K562 (cell line): ENCODE measurements around the gene LILRA6. TPM values are rescaled to one million over a fixed set of nuclear protein-coding genes. Genes with fewer than 3 reads are reported as not detected.
A peak's percentile ranks its signal among the peaks of the same experiment; 100 is the strongest.

Experiments used
- AFF1 ChIP-seq, 2 experiments: fragments of 450-650 bp; IDR thresholded peaks; 2 replicates each; pipeline ENCODE4 v1.6.1; 2018; ENCODE audit warnings: mild to moderate bottlenecking in 2 of 2, low read depth in 1 of 2; ENCODE audit not compliant: partially characterized antibody in 2 of 2
- E2F3 ChIP-seq: fragments of 250-450 bp; sonication (Bioruptor Pico); IDR thresholded peaks from 2 replicates; pipeline ENCODE4 v1.4.0; 2020; ENCODE audit warnings: mild to moderate bottlenecking
- FOXK2 ChIP-seq, 2 experiments: fragments of 450-650 bp; IDR thresholded peaks in 1 of 2; conservative IDR thresholded peaks in 1 of 2; 2 replicates each; pipeline ENCODE4 v1.6.1; 2016; ENCODE audit warnings: low read depth in 2 of 2, mild to moderate bottlenecking in 1 of 2
- GABPA ChIP-seq: fragments of 200-800 bp; sonication (Bioruptor generic); conservative IDR thresholded peaks from 2 replicates; pipeline ENCODE4 v1.6.1; 2016; ENCODE audit warnings: low read depth, missing genetic modification characterization, missing compliant biosample characterization
- HDAC1 ChIP-seq, 2 experiments: fragments of 450-650 bp; IDR thresholded peaks; 2 replicates each; pipeline ENCODE4 v1.6.1; 2016 to 2017; ENCODE audit warnings: inconsistent platforms in 1 of 2, mild to moderate bottlenecking in 1 of 2, moderate library complexity in 1 of 2
- HES1 ChIP-seq: fragments of 450-650 bp; IDR thresholded peaks from 2 replicates; pipeline ENCODE4 v1.6.1; 2016; ENCODE audit warnings: low read depth, mild to moderate bottlenecking, moderate library complexity
- HMGN3 ChIP-seq: IDR thresholded peaks from 2 replicates; pipeline ENCODE4 v1.6.1; 2011; ENCODE audit warnings: borderline replicate concordance, low read depth, mild to moderate bottlenecking, mixed read lengths, low read length; ENCODE audit not compliant: insufficient read length; ENCODE audit errors: extremely low read depth
- MLLT1 ChIP-seq, 2 experiments: fragments of 450-650 bp; IDR thresholded peaks; 2 replicates each; pipeline ENCODE4 v1.6.1; 2016
- MYNN ChIP-seq, 2 experiments: sonication (generic); formaldehyde crosslinking in 1 of 2; IDR thresholded peaks; 2 replicates each; pipeline versions ENCODE4 v1.5.0 to v1.6.1; 2016 to 2020; ENCODE audit warnings: antibody characterized with exemption in 1 of 2, missing genetic modification reagents in 1 of 2
- NCOR1 ChIP-seq: fragments of 450-650 bp; IDR thresholded peaks from 2 replicates; pipeline ENCODE4 v1.6.1; 2016; ENCODE audit warnings: mild to moderate bottlenecking, moderate library complexity
- NFIC ChIP-seq: fragments of 450-650 bp; IDR thresholded peaks from 2 replicates; pipeline ENCODE4 v1.6.1; 2017; ENCODE audit warnings: mild to moderate bottlenecking, inconsistent platforms
- SMAD1 ChIP-seq: fragments of 150-350 bp; IDR thresholded peaks from 2 replicates; pipeline ENCODE4 v1.6.1; 2014; ENCODE audit warnings: low read length, low read depth; ENCODE audit not compliant: partially characterized antibody
- TAF1 ChIP-seq: IDR thresholded peaks from 2 replicates; pipeline ENCODE4 v1.6.1; 2011; ENCODE audit warnings: mild to moderate bottlenecking, low read length, moderate library complexity; ENCODE audit not compliant: insufficient read depth, control insufficient read depth, severe bottlenecking; ENCODE audit errors: extremely low read depth
- TEAD1 ChIP-seq, 2 experiments: fragments of 450-650 bp in 1 of 2; sonication (generic) in 1 of 2; formaldehyde crosslinking; IDR thresholded peaks; 2 replicates each; pipeline versions ENCODE4 v1.4.0 to v1.8.0; 2020 to 2022; ENCODE audit warnings: mild to moderate bottlenecking in 2 of 2, missing genetic modification reagents in 1 of 2
- TGIF2 ChIP-seq: sonication (generic); formaldehyde crosslinking; IDR thresholded peaks from 2 replicates; pipeline ENCODE4 v1.8.1; 2022; ENCODE audit warnings: mild to moderate bottlenecking, missing genetic modification reagents, moderate library complexity
- XRCC5 ChIP-seq: fragments of 200-400 bp; formaldehyde crosslinking; IDR thresholded peaks from 2 replicates; pipeline ENCODE4 v1.6.1; 2017; ENCODE audit warnings: low read depth, mild to moderate bottlenecking, low read length
- ZNF347 ChIP-seq: fragments of 450-650 bp; formaldehyde crosslinking; IDR thresholded peaks from 2 replicates; pipeline ENCODE4 v1.4.0; 2020; ENCODE audit warnings: low read depth, mild to moderate bottlenecking, moderate library complexity
- ZNF740 ChIP-seq, 3 experiments: fragments of 200-800 bp in 1 of 3; sonication (Bioruptor generic) in 1 of 3; sonication (generic) in 1 of 3; formaldehyde crosslinking in 1 of 3; IDR thresholded peaks; 2 replicates each; pipeline versions ENCODE4 v1.6.1 to v1.8.0; 2016 to 2022; ENCODE audit warnings: mild to moderate bottlenecking in 2 of 3, missing compliant biosample characterization in 2 of 3, missing genetic modification characterization in 2 of 3, missing genetic modification reagents in 1 of 3
- polyA plus RNA-seq, 8 experiments: library from polyadenylated mRNA; depleted of rRNA in 4 of 8; stranded (reverse) in 5 of 8; unstranded in 3 of 8; fragments of >200 nt; fragmentation: Nextera tagmentation in 2 of 8; fragmentation: Illumina TruSeq in 1 of 8; extraction: Ambion mirVana in 2 of 8; extraction: Trizol in 1 of 8; gene quantifications; 2 replicates each; pipeline versions ENCODE4 v1.2.1 to v1.2.3, GENCODE V29; 2011 to 2014; ENCODE audit warnings: inconsistent platforms in 1 of 8, missing spikeins in 1 of 8
- total RNA-seq, 7 experiments: library from RNA; depleted of rRNA in 6 of 7; stranded (reverse); fragments of >200 nt in 6 of 7; fragmentation: Illumina TruSeq in 2 of 7; extraction: Trizol in 2 of 7; gene quantifications; 2 replicates each; pipeline versions ENCODE4 v1.2.1 to v1.2.3, GENCODE V29; 2011 to 2021; ENCODE audit warnings: low replicate concordance in 1 of 7

Gene LILRA6
- total and polyA plus RNA-seq, 9 of the 15 experiments (the other 6 are each of a cell fraction or from before 2014, with no cell fraction given), result 0.03 TPM; not detected in 8

- TF ChIP-seq MYNN (IDR thresholded peaks at IDR 0.05), result no peak
- TF ChIP-seq MYNN (CRISPR knock-in tag; IDR thresholded peaks at IDR 0.05), result no peak
- TF ChIP-seq HDAC1 (IDR thresholded peaks at IDR 0.05), result peak in 1 of 2 experiments; percentile 92; a peak in 2 of 4 replicates
- TF ChIP-seq TEAD1 (CRISPR knock-in tag; IDR thresholded peaks at IDR 0.05), result peak in 1 of 2 experiments; percentile 62; a peak in 1 of 4 replicates
- no peak for TF ChIP-seq ZNF347 (CRISPR knock-in tag)
- peak; percentile 20 for TF ChIP-seq TAF1
- peak; percentile 73 to 83; a peak in 3 of 4 replicates for TF ChIP-seq FOXK2 (conservative IDR thresholded peaks at IDR 0.05 in 1 of 2, IDR thresholded peaks at IDR 0.05 in 1 of 2; ENCODE audit: low read depth in 2 of 2)
- 0 out of 2 replicates have a peak, but pooled peaks have one; percentile 6 for TF ChIP-seq XRCC5
- 0 out of 2 replicates have a peak, but pooled peaks have one; percentile 44 for TF ChIP-seq HES1
- no peak for TF ChIP-seq NCOR1
- TF ChIP-seq SMAD1, result peak; percentile 13
- peak in 1 of 2 experiments; percentile 47 for TF ChIP-seq AFF1 (IDR thresholded peaks at IDR 0.05; ENCODE audit: low read depth in 1 of 2, partially characterized antibody in 2 of 2)
- peak in 1 of 2 experiments; percentile 25; a peak in 1 of 4 replicates for TF ChIP-seq MLLT1 (IDR thresholded peaks at IDR 0.05)
- peak; percentile 23 for TF ChIP-seq HMGN3
- peak; percentile 14; the same call in 1 of the 2 replicates for TF ChIP-seq GABPA (tag)
- no peak for TF ChIP-seq ZNF740 (CRISPR knock-in tag; IDR thresholded peaks at IDR 0.05)
- no peak for TF ChIP-seq ZNF740 (tag; IDR thresholded peaks at IDR 0.05)
- TF ChIP-seq TGIF2 (CRISPR knock-in tag), result no peak
- TF ChIP-seq NFIC, result 0 out of 2 replicates have a peak, but pooled peaks have one; percentile 9
- TF ChIP-seq E2F3, result peak; percentile 70; the same call in 1 of the 2 replicates
Measured at GRCh38 chr19:54189735-54190502, 52.7 kb downstream of the LILRA6 start (continued).
